ENCODE measurements around the gene PI16.

PI16 gene

DNA sequence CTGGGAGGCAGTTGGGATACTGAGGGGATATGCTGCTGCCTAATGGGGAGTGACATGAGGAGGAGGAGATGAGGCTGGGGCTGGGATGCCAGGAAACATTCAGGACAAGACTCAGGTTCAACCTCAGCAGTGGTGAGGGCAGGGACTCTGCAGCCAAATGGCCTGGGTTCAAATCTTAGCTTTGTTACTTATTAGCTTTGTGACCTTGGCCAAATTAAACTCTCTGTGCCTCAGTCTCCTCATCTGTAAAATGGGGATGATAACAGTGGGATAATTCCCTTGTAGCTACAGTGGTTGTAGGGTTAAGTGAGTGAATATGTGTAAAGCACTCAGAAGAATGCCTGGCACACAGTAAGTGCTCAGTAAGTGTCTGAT, 1.9 kb downstream of the PI16 start:
- H2AFZ ChIP-seq (ENCODE audit: low read length, unreplicated experiment), result no peak overlapping the region
- no peak overlapping the region for H3K4me3 ChIP-seq (ENCODE audit: low read depth, low read length)
- no peaks in the 10 kb centered on the region for H3K79me2 ChIP-seq (ENCODE audit: control insufficient read depth, insufficient read depth, low read length, unreplicated experiment)
- H3K4me1 ChIP-seq (ENCODE audit: control insufficient read depth, insufficient read depth, low read length, unreplicated experiment), result peaks cover 22% of the 10 kb centered on the region
- H3K27me3 ChIP-seq (ENCODE audit: insufficient read depth, low read length), result no peaks in the 10 kb centered on the region
- H3K36me3 ChIP-seq (ENCODE audit: insufficient read depth, low read length), result no peaks in the 10 kb centered on the region
- no peak overlapping the region for H3K27ac ChIP-seq (ENCODE audit: low read depth, low read length)

- Histone ChIP-seq H3K4me1 (ENCODE audit: control insufficient read depth, insufficient read depth, low read length, unreplicated experiment) (peaks cover 12% of the 10 kb centered on the region), H2AFZ (ENCODE audit: low read length, unreplicated experiment) (no peak overlapping the region), H3K79me2 (ENCODE audit: control insufficient read depth, insufficient read depth, low read length, unreplicated experiment) (no peaks in the 10 kb centered on the region), H3K4me3 (ENCODE audit: low read depth, low read length) (no peak overlapping the region), H3K27me3 (ENCODE audit: insufficient read depth, low read length) (no peaks in the 10 kb centered on the region), H3K36me3 (ENCODE audit: insufficient read depth, low read length) (no peaks in the 10 kb centered on the region), H3K27ac (ENCODE audit: low read depth, low read length) (no peak overlapping the region)
These were observed 3.3 kb downstream of the PI16 start for GRCh38 chr6:36957773-36958271.

- Histone ChIP-seq H3K36me3 (ENCODE audit: insufficient read depth, low read length) (no peaks in the 10 kb centered on the region), H3K27ac (ENCODE audit: low read depth, low read length) (no peak overlapping the region), H3K4me3 (ENCODE audit: low read depth, low read length) (no peak overlapping the region), H3K4me1 (ENCODE audit: control insufficient read depth, insufficient read depth, low read length, unreplicated experiment) (peaks cover 22% of the 10 kb centered on the region), H3K27me3 (ENCODE audit: insufficient read depth, low read length) (no peaks in the 10 kb centered on the region), H2AFZ (ENCODE audit: low read length, unreplicated experiment) (no peak overlapping the region), H3K79me2 (ENCODE audit: control insufficient read depth, insufficient read depth, low read length, unreplicated experiment) (no peaks in the 10 kb centered on the region)
These were observed 4.4 kb downstream of the PI16 start for GRCh38 chr6:36958775-36959554.

DNA sequence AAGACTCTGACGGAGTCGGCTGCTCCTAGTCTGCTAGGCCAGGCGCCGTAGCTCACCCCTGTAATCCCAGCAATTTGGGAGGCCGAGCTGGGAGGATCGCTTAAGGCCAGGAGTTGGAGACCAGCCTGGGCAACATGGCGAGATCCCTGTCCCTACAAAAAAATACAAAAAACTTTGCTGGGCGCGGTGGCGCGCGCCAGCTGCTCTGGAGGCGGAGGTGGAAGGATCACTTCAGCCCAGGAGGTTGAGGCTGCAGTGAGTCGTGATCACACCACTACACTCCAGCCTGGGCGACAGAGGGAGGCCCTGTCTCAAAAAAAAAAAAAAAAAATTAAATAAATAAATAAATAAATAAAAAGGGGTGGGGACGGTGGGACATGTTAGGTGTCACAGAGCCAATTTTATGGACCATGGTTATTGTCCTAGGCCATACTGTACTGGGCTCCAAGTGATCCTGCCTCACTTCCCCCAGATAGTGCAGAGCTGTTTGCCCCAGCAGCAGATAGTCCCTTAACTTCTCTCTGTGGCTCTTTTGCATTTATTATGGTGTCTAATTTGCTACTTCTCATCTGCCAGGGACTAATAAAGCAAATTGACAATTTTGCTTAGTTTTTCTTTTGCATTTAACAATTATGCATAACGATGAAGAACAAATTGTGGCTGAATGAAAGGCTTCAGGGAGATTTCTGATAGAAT, 5.2 kb downstream of the PI16 start:
- H3K27ac ChIP-seq (ENCODE audit: low read depth, low read length), result no peak overlapping the region
- no peak overlapping the region for H3K4me3 ChIP-seq (ENCODE audit: low read depth, low read length)
- no peaks in the 10 kb centered on the region for H3K27me3 ChIP-seq (ENCODE audit: insufficient read depth, low read length)
- H3K4me1 ChIP-seq (ENCODE audit: control insufficient read depth, insufficient read depth, low read length, unreplicated experiment), result peaks cover 27% of the 10 kb centered on the region
- H3K79me2 ChIP-seq (ENCODE audit: control insufficient read depth, insufficient read depth, low read length, unreplicated experiment), result no peaks in the 10 kb centered on the region
- no peaks in the 10 kb centered on the region for H3K36me3 ChIP-seq (ENCODE audit: insufficient read depth, low read length)
- no peak overlapping the region for H2AFZ ChIP-seq (ENCODE audit: low read length, unreplicated experiment)

DNA sequence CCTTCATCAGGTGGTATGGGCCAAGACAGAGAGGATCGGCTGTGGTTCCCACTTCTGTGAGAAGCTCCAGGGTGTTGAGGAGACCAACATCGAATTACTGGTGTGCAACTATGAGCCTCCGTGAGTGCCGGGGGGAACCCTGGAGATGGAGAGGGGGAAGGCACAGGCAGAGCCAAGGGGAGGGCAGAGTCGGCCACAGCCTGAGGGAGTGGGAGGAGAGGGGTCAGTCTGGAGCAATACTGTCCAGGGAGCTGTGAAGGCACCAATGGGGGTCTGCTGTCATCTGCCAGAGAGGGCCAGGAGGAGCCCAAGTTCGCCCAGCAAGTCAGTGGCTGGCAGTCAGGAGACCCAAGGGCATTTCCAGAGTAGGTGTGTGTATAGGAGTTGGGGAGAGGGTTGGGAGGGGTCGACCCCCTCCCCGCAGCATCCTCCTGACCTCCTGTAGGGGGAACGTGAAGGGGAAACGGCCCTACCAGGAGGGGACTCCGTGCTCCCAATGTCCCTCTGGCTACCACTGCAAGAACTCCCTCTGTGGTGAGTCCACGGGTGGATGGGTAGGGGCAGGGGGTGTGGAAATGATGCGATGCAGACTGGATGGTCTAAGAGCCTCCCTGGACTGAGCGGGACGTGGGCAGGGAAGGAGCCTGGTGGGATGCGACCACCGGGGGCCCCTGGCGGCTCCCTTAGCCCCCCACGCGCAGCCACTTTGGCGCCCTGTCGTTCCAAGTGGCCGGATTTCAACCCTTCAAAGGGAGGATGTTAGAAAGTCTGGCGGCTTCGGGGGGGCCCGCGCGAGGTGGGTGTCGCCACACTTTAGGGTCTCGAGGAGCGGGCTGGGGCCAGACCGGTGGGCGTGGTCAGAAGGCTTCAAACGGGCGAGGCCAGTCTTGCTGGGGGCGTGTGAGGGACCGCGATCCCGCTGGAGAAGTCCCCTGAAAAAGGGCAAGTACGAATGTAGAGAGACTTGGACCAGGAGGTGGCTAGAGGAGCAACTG, 7.2 kb downstream of the PI16 start:
- H3K27me3 ChIP-seq (ENCODE audit: insufficient read depth, low read length), result no peaks in the 10 kb centered on the region
- H3K36me3 ChIP-seq (ENCODE audit: insufficient read depth, low read length), result no peaks in the 10 kb centered on the region
- no peaks in the 10 kb centered on the region for H3K79me2 ChIP-seq (ENCODE audit: control insufficient read depth, insufficient read depth, low read length, unreplicated experiment)
- H2AFZ ChIP-seq (ENCODE audit: low read length, unreplicated experiment), result no peak overlapping the region
- H3K27ac ChIP-seq (ENCODE audit: low read depth, low read length), result no peak overlapping the region
- peaks cover 27% of the 10 kb centered on the region for H3K4me1 ChIP-seq (ENCODE audit: control insufficient read depth, insufficient read depth, low read length, unreplicated experiment)
- H3K4me3 ChIP-seq (ENCODE audit: low read depth, low read length), result no peak overlapping the region

DNA sequence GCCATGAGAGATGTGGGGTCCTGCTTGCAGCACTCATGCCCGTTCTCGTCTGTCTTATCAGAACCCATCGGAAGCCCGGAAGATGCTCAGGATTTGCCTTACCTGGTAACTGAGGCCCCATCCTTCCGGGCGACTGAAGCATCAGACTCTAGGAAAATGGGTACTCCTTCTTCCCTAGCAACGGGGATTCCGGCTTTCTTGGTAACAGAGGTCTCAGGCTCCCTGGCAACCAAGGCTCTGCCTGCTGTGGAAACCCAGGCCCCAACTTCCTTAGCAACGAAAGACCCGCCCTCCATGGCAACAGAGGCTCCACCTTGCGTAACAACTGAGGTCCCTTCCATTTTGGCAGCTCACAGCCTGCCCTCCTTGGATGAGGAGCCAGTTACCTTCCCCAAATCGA, 8.3 kb downstream of the PI16 start:
- Histone ChIP-seq H3K79me2 (ENCODE audit: control insufficient read depth, insufficient read depth, low read length, unreplicated experiment) (no peaks in the 10 kb centered on the region), H3K4me1 (ENCODE audit: control insufficient read depth, insufficient read depth, low read length, unreplicated experiment) (peaks cover 27% of the 10 kb centered on the region), H3K4me3 (ENCODE audit: low read depth, low read length) (no peak overlapping the region), H2AFZ (ENCODE audit: low read length, unreplicated experiment) (no peak overlapping the region), H3K27me3 (ENCODE audit: insufficient read depth, low read length) (no peaks in the 10 kb centered on the region), H3K36me3 (ENCODE audit: insufficient read depth, low read length) (0 out of 2 replicates have a peak, but pooled peaks cover 4% of the 10 kb centered on the region), H3K27ac (ENCODE audit: low read depth, low read length) (no peak overlapping the region)

DNA sequence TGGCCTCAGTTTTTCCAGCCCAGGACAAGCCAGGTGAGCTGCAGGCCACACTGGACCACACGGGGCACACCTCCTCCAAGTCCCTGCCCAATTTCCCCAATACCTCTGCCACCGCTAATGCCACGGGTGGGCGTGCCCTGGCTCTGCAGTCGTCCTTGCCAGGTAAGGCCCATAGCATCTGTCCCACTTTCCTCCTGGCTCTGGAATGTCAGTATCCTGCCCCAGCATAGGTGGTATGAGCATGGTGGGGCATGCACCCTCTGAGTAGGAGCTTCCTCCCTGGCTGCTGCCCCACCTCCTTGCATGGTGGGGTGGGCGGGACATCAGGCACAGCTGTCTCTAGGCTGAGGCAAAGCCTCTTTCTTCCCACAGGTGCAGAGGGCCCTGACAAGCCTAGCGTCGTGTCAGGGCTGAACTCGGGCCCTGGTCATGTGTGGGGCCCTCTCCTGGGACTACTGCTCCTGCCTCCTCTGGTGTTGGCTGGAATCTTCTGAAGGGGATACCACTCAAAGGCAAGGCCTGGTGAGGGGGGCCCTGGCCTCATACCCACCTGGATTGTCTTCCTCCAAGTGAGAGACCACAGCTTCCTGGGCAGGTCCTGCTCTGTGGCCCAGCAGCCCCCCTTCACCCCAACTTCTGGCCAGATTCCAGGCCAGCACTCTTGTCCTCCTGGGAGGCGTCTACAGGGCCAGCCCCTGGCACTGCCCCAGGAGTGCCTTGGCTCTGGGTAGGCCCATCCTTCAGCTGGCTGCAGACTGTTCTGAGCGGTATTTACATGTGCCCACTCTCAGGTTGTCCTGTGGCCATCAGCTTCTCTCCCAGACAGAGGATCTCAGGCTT, 9.1 kb downstream of the PI16 start:
- Histone ChIP-seq H3K4me1 (ENCODE audit: control insufficient read depth, insufficient read depth, low read length, unreplicated experiment) (peaks cover 27% of the 10 kb centered on the region), H3K79me2 (ENCODE audit: control insufficient read depth, insufficient read depth, low read length, unreplicated experiment) (no peaks in the 10 kb centered on the region), H3K36me3 (ENCODE audit: insufficient read depth, low read length) (peaks cover 12% of the 10 kb centered on the region), H2AFZ (ENCODE audit: low read length, unreplicated experiment) (no peak overlapping the region), H3K27me3 (ENCODE audit: insufficient read depth, low read length) (no peaks in the 10 kb centered on the region), H3K27ac (ENCODE audit: low read depth, low read length) (no peak overlapping the region), H3K4me3 (ENCODE audit: low read depth, low read length) (no peak overlapping the region)

DNA sequence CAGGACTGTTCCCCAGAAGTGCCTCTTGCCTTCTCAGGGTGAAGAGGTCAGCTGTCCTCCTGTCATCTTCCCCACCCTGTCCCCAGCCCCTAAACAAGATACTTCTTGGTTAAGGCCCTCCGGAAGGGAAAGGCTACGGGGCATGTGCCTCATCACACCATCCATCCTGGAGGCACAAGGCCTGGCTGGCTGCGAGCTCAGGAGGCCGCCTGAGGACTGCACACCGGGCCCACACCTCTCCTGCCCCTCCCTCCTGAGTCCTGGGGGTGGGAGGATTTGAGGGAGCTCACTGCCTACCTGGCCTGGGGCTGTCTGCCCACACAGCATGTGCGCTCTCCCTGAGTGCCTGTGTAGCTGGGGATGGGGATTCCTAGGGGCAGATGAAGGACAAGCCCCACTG, 9.8 kb downstream of the PI16 start:
- H3K27ac ChIP-seq (ENCODE audit: low read depth, low read length), result no peak overlapping the region
- H3K4me3 ChIP-seq (ENCODE audit: low read depth, low read length), result no peak overlapping the region
- H3K79me2 ChIP-seq (ENCODE audit: control insufficient read depth, insufficient read depth, low read length, unreplicated experiment), result no peaks in the 10 kb centered on the region
- H3K27me3 ChIP-seq (ENCODE audit: insufficient read depth, low read length), result no peaks in the 10 kb centered on the region
- peaks cover 27% of the 10 kb centered on the region for H3K4me1 ChIP-seq (ENCODE audit: control insufficient read depth, insufficient read depth, low read length, unreplicated experiment)
- H3K36me3 ChIP-seq (ENCODE audit: insufficient read depth, low read length), result peaks cover 14% of the 10 kb centered on the region
- no peak overlapping the region for H2AFZ ChIP-seq (ENCODE audit: low read length, unreplicated experiment)

GRCh38 chr6:36964908-36965307, 10.4 kb downstream of the PI16 start:
- H3K79me2 ChIP-seq (ENCODE audit: control insufficient read depth, insufficient read depth, low read length, unreplicated experiment), result no peaks in the 10 kb centered on the region
- no peak overlapping the region for H2AFZ ChIP-seq (ENCODE audit: low read length, unreplicated experiment)
- H3K27me3 ChIP-seq (ENCODE audit: insufficient read depth, low read length), result no peaks in the 10 kb centered on the region
- no peak overlapping the region for H3K27ac ChIP-seq (ENCODE audit: low read depth, low read length)
- H3K4me3 ChIP-seq (ENCODE audit: low read depth, low read length), result no peak overlapping the region
- H3K36me3 ChIP-seq (ENCODE audit: insufficient read depth, low read length), result peaks cover 14% of the 10 kb centered on the region
- peaks cover 26% of the 10 kb centered on the region for H3K4me1 ChIP-seq (ENCODE audit: control insufficient read depth, insufficient read depth, low read length, unreplicated experiment)

- Histone ChIP-seq H2AFZ (ENCODE audit: low read length, unreplicated experiment) (no peak overlapping the region), H3K27ac (ENCODE audit: low read depth, low read length) (no peak overlapping the region), H3K36me3 (ENCODE audit: insufficient read depth, low read length) (peaks cover 34% of the 10 kb centered on the region), H3K4me3 (ENCODE audit: low read depth, low read length) (no peak overlapping the region), H3K4me1 (ENCODE audit: control insufficient read depth, insufficient read depth, low read length, unreplicated experiment) (peaks cover 15% of the 10 kb centered on the region), H3K79me2 (ENCODE audit: control insufficient read depth, insufficient read depth, low read length, unreplicated experiment) (no peaks in the 10 kb centered on the region), H3K27me3 (ENCODE audit: insufficient read depth, low read length) (no peaks in the 10 kb centered on the region)
These were observed 12.8 kb downstream of the PI16 start for GRCh38 chr6:36967301-36967700.
